HG03460 (cell line): ENCODE data around the gene PHF14.
A peak's percentile ranks its signal among the peaks of the same experiment; 100 is the strongest.

Experiments
- ATAC-seq: cut with Tn5 transposase; IDR thresholded peaks from one replicate; pipeline ENCODE4 v1.9.1; 2021; ENCODE audit not compliant: unreplicated experiment

PHF14 gene

DNA sequence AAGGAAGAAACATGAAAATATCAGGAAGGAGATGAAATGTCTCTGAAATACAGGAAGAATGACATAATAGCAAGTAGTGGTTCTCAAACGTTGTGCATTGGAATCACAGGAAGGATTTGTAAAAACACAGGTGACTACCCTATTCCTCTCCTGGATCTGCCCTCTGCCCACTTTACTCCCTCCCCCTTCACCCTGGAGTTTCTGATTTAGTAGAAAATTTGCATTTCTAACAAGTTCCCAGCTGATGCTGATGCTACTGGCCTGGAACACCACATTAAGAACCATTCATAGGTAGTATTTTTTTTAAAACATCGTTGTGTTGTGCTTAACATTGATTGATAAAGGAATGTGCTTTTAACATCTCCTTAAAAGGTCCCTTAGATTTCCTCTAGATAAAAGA, 130.9 kb downstream of the PHF14 start:
- no peak for ATAC-seq

DNA sequence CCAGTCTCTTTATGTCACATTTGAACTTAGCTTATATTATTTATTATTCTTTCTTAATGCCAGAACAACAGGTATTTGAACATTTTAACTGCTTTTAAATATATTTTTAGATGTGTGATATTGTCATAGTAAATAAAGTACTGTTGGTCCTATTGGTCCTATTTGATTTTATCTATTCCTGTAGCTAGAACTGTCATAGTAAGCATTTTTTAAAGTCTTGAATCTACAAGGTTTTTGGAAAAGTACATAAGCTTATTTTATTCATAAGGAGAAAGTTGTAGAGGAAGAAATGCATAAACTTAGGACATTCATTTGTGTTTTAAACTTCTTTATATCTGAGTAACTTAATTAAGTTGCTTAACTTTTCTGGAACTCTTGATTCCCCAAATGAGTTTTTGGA, 136.0 kb downstream of the PHF14 start:
- no peak for ATAC-seq

GRCh38 chr7:11120068-11120664, 146.5 kb downstream of the PHF14 start:
- peak; percentile 66 for ATAC-seq

GRCh38 chr7:11120675-11121220, 147.1 kb downstream of the PHF14 start:
- peak; percentile 27 for ATAC-seq

DNA sequence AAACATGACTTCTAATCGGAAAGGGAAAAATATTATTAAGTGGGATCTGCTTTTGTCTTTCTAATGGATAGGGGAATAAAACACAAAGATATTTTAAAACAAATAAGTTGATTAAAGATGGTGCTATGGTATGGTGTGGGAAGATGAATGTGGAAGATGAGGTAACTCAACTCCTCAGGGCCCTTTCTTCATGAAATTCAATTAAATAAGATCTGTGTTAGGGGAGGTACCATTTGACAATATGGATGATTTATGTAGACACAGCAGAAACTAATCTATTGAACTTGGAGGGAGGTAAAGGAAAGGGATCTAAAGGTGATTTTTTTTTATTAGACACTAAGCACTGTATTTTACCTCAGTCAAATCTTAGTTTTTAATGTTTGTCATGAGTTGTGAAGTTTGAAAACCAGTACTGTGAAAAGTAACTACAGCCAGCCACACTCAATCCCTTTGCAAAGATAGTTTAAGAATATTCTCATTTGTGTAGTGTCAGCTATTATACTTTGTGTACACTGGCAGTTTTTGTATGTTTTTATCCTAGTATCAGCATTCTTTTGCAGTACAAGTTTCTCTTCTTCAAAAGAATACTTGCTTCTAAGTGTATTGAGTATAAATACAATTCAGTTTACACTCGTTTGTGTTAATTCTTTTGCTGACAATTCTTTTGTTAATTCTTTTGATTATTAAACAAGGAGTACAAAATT, 151.3 kb downstream of the PHF14 start:
- ATAC-seq, result no peak

GRCh38 chr7:11127114-11127785, 153.6 kb downstream of the PHF14 start:
- ATAC-seq, result no peak

- no peak for ATAC-seq
Observed at GRCh38 chr7:11127988-11128387, 154.3 kb downstream of the PHF14 start.

GRCh38 chr7:11128498-11128897, 154.8 kb downstream of the PHF14 start:
- no peak for ATAC-seq

DNA sequence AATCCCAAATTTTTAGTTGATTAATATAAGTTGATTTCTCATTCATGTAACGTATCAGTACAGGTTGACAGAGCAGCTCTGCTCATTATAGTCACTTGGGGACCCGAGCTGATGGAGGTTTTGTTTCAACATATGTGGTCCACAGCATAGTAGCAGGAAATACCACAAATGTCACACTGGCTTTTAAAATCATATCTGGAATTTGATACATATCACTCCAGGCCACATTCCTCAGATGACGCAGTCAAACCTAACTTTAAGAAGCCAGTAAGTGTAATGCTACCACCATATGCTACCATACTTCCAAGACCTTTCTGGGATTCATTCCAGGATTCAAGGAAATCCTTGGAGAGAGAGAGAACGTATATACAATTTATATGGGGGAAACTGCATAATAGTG, 156.3 kb downstream of the PHF14 start:
- no peak for ATAC-seq

DNA sequence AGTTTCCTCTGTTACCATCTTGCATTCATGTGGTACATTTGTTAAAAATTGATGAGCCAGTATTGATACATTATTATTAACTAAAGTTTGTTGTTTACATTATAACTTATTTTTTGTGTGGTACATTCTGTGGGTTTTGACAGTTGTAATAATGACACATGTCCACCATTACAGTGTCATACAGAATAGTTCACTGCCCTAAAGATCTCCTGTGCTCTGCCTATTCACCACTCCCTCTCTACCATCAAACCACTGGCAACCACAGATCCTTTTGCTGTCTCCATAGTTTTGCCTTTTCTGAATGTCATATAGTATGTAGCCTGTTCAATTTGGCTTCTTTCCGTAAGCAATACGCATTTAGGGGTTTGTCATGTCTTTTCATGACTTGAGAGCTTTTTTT, 156.9 kb downstream of the PHF14 start:
- ATAC-seq, result no peak

DNA sequence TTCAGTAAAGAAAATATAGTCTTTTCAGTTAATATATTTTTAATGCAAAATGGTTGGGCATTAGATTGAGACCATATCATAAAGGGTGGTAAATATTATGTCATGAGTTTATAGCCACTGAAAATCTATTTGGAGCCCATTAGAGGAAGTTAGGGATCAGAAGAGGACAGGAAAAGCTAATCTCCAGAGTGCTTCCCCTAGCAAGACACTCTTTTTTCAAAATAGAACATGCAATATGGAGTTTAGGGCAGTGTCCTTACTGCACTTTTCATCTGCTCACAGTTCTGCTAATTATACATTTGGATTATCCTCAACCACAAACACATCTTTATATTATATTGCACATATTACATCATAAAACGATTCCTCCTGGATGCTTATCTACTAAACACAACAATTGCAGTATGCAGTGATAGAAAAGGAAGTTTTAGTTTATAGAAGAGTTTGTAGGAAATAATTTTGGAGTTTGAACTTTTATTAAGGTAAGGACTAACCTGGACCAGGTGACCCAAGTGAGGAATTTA, 159.8 kb downstream of the PHF14 start:
- no peak for ATAC-seq

GRCh38 chr7:11135573-11135972, 161.9 kb downstream of the PHF14 start:
- ATAC-seq, result no peak

DNA sequence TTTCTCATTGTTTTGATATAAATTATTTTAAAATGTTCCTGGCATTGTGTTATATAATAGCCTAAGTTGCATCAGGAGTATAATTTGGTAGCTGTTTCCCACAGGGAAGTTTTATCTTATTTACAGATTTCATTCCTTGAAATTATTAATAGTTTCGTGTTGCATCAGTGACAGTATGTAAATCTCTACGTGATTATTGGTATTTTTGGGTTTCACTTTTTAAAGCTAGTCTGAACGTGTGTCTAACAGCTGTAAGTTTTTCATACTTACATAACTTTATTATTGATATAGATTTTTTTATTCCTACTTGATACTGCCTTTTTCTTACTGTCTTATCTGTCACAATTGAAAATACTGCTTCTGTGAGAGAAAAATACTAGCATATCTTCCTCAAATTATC, 167.9 kb downstream of the PHF14 start:
- no peak for ATAC-seq

- ATAC-seq, result no peak
Observed at GRCh38 chr7:11153694-11154093, 180.0 kb downstream of the PHF14 start.

DNA sequence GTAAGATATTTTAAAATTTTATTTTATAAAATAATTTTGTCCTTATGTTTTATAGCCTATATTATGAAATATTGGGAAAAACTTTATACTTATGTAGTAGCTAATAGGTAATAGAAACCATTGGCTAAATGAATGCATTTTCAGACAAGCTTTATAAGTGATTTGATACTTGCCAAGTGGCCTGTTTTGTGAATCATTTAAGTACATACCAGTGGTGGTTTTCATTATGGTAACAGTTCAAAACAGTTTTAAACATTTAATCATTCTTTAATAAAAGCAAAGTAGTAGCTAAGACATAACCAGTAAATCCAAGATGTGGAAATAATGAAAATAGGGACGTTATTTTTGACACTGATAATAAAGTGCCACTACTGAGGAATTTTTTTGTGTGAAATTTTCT, 182.2 kb downstream of the PHF14 start:
- ATAC-seq, result no peak

DNA sequence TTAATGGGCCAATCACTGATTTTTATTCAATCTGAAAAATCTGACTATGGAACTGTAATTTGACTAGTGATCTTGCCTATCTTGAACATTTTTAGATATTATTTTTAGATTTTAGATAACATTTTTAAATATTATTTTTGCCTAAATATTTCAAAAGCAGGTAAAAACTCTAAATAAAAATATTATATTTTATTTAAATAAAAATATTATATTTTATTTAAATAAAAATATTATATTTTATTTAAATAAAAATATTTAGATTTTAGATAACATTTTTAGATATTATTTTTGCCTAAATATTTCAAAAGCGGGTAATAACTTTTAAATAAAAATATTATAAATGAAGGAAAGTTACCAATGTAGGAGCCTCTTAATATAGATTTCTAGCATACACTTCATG, 187.8 kb downstream of the PHF14 start:
- no peak for ATAC-seq

GRCh38 chr7:11163220-11163619, 189.5 kb downstream of the PHF14 start:
- no peak for ATAC-seq

GRCh38 chr7:11166051-11166450, 192.4 kb downstream of the PHF14 start:
- ATAC-seq, result no peak

DNA sequence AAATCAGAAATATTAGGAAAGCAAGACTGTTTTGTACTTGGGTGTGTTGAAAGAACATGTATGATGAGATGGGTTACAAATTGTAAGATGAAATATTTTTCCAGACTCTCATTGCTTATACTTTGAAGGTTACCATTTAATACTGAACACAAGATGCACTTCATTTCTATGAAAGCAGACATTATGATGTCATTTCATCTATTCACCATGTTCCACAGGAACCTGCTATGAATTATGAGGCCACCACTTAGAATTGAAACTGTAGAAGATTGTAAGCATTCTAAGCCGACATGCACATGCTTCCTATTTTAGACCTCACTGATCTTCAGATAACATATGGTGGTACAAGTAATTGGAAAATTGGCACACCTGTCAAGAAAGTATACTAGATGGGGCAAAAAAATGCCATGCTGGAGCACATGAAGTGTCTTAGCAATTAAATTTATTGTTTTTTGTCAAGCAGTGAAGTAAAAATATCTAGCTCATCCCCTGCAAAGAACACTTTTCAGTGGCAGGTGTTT, 195.0 kb downstream of the PHF14 start:
- no peak for ATAC-seq

DNA sequence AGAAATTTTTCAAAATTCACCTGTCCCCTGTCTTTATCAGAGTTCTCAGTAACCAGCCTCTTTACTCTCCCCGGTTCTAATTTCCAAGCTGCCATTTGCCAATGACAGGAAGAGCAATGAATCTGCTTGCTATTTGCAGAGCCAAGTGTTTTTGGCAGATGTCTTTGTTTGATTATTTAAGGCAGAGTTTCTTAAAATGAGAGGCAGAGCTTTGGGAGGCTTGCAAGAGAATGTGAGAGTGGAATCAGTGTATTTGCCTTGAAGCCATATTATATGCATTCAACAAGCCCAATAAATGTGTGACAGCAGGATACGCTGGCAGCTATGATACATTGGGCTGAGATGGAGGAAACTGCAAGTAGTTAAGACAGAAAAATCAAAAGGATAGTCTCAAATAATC, 196.5 kb downstream of the PHF14 start:
- no peak for ATAC-seq

DNA sequence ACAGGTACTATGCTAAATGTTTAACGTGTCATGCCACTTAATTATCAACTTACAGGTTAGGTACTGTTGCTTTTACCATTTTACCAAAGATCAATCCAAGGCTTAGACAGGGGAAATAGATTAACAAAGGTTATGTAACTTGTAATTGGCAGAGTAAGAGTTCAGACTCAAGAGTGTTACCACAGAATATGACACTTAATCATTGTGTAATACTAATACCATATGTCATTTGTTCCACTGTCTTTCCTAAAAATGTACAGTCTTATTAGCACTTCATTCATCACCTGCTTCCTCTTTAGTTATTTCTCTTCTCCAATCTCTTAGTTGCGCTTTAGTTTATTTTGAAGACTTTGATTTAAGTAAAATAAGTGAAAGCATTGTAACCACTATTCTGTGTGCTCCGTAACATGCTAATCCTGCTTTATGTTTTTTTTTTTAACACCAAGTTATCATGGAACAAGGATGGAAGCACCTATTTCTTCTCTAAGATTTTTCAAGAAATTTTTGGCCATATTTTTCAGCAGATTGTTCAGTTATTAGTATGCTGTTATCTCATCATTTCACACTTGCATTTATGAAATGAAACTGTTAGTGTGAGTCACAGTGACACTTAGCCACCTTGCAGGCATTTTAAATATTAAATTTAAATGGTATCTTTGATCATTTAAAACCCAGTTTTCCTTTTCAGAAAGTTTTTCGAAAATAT, 197.3 kb downstream of the PHF14 start:
- no peak for ATAC-seq
